IPS-18c (cell line): Measurements from ENCODE around the gene LRRC17.

Experiments used
- H3K4me3 ChIP-seq: 2 replicates; pipeline ENCODE4 v1.7.0; 2013; ENCODE audit warnings: low read depth, mild to moderate bottlenecking, low read length, moderate library complexity; ENCODE audit not compliant: insufficient read depth
- H3K9me3 ChIP-seq: one replicate; pipeline ENCODE4 v1.6.1; 2013; ENCODE audit warnings: mild to moderate bottlenecking, low read length, moderate library complexity; ENCODE audit not compliant: control insufficient read depth, insufficient read depth

LRRC17 gene, protein sequence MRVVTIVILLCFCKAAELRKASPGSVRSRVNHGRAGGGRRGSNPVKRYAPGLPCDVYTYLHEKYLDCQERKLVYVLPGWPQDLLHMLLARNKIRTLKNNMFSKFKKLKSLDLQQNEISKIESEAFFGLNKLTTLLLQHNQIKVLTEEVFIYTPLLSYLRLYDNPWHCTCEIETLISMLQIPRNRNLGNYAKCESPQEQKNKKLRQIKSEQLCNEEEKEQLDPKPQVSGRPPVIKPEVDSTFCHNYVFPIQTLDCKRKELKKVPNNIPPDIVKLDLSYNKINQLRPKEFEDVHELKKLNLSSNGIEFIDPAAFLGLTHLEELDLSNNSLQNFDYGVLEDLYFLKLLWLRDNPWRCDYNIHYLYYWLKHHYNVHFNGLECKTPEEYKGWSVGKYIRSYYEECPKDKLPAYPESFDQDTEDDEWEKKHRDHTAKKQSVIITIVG

DNA sequence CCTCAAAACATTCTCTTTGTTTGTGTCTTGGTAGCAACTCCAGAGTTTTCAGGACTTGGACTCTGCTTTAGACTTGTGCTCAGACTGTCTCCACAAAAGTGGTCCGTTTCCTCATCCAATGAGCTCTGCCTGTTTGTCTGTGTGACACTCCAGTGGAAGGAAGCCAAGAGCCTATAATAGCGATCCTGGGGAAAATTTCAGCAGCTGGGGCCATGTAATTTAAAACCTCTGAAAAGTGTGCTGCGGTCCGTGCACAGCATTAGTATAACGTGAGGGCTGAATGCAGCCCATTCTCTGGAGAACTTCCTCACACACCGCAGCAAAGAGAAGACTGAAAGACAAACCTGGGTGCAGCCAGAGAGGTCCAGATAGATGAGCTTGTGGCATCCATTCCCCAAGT, at the start of gene LRRC17:
Gene LRRC17, plus strand, starts transcription at position 259 of the 400 bp plus-strand sequence. CDS start 20,914 bp downstream, outside the sequence.
- Histone ChIP-seq H3K9me3 (peaks cover 4% of the 10 kb centered on the region), H3K4me3 (no peak within 1 kb of the TSS)

DNA sequence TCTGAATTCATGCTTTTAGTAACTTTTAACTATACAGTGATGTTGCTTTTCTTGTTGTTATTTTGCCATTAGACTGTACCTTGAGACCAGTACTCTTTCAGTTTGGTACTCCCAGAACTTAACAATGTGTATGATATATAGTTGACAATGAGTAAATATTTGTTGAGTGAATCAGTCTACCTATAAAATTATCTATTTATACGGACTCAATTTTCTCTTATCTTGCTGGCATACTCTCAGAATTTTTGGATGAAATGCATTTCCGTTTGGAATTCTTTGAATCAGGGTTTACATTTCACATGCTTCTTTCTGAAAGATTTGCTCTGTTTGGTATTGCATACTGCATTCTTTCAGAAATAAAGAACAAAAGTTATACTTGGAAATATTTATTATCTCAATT, 47.8 kb upstream of the LRRC17 start:
- Histone ChIP-seq H3K9me3 (no peaks in the 10 kb centered on the region), H3K4me3 (no peak overlapping the region)

DNA sequence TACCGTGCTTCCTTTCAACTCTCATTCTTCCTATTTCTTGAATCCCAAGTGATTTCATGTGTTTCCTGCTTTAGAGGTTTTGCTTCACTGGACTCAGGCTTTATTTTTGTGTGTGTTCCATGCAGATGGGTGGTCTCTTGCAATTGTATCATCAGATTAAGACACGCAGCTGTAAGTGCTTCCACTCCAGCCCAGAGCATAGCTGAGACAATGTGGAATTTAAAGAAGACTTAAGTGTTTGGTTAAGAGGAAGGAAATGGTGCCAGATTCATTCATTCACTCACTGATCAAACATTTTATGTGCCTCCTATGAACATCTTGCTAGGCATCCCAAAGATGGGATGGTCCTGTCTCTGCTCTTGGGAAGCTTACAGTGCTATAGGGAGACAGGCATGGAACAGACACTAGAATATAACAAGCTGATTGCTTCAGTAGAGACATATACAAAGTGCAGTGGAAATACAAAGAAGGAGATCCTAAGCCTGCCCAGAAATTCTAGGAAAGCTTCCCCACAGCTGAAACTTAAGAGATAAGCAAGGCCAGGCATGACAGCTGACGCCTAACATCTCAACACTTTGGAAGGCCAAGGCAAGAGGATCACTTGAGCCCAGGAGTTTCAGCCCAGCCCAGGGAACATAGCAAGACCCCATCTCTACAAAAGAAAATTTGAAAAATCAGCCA, 46.1 kb upstream of the LRRC17 start:
- Histone ChIP-seq H3K9me3 (no peaks in the 10 kb centered on the region), H3K4me3 (no peak overlapping the region)

DNA sequence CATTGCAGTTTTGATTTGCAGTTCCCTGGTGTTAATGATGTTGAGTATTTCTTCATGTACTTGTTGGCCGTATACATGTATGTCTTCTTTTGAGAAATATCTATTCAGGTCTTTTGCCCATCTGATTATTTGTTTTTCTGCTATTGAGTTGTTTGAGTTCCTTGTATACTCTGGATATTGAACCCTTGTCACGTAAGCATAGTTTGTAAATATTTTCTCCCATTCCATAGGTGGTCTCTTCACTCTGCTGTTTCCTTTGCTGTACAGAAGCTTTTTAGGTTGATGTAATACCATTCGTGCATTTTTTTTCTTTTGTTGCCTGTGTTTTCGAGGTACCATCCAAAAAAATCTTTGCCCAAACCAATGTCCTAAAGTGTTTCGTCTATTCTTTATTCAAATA, 43.6 kb upstream of the LRRC17 start:
- Histone ChIP-seq H3K4me3 (no peak overlapping the region), H3K9me3 (no peaks in the 10 kb centered on the region)

DNA sequence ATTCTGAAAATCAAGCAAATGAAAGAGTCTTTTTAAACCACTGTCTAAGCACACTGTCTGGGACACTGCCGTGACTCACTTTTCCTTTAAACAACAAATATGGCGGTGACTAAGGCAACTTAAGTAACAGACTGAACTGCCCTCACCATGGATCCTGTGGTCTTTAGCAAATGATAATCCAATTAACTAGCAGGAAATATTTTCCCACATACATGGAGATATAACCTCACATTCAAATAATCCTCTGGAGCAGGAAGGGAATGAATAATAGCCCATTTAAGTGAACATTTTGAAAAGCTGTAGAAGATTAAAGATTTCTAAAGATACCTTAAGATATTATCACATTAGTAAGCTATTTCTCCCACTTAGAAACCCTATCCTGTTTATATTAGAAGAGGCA, 40.3 kb upstream of the LRRC17 start:
- H3K4me3 ChIP-seq: no peak overlapping the region
- no peaks in the 10 kb centered on the region for H3K9me3 ChIP-seq

DNA sequence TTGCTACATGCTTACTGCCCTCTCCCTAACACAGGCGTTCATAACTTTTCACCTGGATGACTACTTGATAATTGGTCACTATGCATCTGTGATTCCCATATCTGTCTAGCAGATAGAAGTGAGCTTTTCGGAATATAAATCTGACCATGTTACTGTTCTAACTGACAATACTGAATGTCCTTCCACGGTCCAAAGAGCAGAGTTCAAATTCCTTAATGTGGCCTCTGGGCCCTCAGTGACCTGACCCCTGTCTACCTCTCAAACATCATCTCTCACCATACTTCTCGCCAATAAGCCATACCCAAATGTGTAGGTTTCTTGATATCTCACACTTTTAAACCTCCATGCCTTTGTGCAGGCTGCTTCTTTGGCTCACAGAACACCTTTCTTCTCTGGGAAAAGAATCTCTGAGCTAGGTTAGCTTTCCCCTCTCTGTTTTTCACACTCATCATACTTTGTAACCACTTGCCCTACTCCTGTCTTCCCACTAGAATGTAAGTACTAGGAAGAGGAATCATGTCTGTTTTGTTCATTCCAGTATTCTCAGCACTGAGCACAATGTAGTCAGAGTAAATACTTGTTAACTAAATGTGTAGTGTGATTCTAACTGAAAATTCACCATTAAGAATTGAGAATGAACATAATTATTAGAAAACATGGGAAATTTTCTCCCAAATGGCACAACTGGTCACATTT, 39.2 kb upstream of the LRRC17 start:
- Histone ChIP-seq H3K9me3 (no peaks in the 10 kb centered on the region), H3K4me3 (no peak overlapping the region)

DNA sequence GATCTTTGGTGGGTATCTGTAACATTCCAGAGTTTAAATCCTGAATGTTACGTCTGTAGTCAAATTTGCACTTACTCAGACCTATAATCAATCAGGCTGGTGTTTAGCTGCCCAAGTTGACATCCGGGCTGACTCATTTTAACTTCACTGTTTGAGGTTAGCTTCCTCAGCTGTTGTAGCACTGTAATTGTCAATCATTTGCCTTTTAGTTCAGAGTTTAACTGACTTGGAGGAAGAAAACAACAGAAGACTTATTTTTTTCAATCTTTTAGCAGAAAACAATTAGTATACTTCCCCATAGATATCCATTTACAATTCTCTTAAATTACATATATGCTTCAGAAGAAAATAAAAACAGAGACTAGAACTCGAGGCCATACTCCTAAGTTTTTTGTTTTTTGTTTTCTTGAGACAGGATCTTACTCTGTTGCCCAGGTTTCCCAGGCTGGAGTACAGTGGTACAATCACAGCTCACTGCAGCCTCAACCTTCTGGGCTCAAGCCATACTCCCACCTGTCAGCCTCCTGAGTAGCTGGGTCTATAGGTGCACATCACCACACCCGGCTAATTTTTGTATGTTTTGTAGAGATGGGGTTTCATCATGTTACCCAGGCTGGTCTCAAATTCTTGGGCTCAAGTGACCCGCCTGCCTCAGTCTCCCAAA, 38.5 kb upstream of the LRRC17 start:
- no peak overlapping the region for H3K4me3 ChIP-seq
- H3K9me3 ChIP-seq: no peaks in the 10 kb centered on the region

DNA sequence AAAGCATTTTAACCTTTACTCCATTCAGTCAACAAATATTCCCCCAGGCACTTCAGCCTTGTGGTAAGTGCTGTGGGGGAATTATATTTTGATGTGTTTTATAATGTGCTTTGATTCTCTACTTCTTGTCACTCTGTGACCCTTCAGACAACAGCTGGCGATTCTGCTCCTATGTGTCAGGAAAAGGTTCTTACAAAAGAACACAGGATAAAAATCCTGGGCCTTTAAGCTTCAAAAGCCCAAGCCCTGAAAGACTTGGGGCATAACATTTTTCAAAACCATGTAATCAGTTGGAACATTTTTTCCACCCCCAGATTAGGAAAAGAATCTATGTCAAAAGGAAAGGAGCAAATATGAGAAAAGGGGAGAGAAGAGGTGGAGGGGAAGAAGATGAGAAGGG, 37.8 kb upstream of the LRRC17 start:
- no peak overlapping the region for H3K4me3 ChIP-seq

DNA sequence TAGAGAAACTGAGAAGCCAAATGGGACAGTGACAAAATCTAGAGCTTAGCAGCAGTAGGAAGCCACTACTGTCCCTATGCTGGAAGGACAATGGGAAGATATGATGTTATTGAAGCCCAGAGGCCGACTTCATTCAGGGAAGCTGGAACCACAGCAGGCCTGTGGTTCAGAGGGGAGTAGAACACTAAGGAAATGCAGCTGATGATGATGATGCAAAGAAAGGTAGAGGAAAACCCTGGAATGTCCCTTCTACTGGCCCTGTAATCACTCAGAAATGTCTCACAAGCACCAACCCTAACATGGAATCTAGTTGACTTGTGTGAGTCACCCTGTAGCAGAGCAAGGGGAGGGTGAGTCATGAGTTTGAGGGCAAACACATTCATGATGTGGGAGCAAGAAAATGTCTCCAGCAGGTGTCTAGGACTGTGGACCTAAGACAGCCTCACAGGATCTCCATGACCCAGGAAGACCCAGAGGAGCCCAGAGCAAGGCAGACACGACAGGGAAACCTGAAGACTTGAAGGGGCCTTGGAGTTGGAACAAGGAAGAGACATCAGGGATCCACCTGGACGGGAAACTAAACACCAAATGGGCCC, 37.0 kb upstream of the LRRC17 start:
- H3K4me3 ChIP-seq: no peak overlapping the region
- no peaks in the 10 kb centered on the region for H3K9me3 ChIP-seq

More for the DNA sequence above, 37.8 kb upstream of the LRRC17 start:
- H3K9me3 ChIP-seq: no peaks in the 10 kb centered on the region

DNA sequence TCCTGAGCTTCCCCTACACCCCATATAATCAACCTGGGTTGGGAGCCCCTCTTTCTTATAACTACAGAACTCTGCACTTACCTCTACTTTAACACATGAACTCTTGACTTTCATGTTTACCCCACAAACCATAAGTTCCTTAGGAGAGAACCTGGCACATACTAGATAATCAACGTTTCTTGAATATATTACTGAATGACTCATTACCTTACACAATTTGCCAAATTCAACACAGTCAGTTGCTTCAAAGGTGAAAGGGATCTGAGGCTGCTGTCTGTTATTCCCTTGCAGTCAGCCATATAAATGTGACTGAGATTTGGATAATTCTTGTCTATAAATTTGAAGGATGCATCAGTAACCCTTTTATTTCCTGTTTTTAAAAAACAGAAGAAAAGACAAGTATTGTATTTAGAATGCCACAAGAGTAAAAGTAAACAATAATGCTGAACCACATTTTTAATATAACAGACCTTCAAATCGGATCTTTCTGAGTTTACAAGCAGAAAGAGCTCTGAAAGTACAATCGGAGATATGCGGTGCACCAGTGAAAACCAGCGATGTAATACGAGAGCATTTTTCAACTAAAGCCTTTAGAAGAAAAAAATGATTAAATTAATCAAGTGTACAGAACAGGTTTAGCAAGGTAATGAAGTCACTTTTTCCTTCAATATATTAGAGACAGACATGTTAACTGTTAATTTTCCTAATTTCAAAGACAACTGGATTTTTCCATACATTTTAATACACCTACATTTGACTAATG, 29.5 kb upstream of the LRRC17 start:
- H3K9me3 ChIP-seq: no peaks in the 10 kb centered on the region
- no peak overlapping the region for H3K4me3 ChIP-seq

DNA sequence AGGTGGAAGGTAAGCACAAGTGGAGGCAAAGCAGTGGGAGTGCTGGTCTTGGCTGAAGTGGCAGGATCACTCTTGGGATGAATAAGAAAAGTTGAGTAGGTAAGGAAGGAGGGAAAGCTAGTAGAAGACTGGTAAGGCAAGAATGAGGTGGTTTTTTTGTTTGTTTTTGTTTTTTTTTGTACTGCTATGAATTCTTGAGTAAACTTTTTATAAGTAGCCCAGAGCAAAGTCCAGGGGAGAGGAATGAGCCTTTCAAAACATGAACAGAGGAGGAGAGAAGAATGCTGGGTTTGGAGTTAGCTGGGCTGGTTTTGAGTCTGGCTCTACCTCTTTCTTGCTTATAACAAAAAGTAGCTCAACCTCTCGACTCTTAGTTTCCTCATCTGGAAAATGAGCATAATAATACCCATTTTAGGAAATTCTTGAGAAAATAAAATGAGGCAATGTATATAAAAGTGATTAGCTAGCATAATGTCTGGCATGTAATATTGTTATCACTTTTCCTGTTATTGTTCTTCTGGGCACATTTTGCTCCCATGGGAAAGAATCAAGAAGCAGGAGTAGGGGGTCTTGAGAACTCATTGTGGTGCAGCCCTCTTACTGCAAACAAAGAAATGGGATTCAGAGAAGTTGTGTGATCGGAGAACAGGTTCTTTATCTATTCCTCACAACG, 24.1 kb upstream of the LRRC17 start:
- Histone ChIP-seq H3K9me3 (no peaks in the 10 kb centered on the region), H3K4me3 (no peak overlapping the region)

DNA sequence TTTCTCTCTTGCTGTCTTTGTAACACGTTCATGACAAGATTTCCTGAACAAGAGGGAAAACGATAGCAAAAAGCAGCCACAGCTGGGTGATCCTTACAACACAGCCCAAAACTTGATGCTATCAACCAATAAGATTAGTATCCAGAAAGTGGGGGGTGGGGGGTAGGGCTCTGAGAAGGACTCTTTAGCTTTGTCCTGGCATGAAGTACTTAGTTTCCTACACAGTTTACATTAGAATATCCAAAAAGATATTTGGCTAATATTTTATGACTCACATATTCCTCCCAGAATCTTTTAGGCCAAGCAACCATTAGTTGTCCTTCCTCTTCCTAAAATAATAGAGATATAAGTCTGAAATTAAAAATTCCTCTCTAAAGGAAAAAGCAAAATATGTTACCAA, 22.9 kb upstream of the LRRC17 start:
- Histone ChIP-seq H3K4me3 (no peak overlapping the region), H3K9me3 (no peaks in the 10 kb centered on the region)

DNA sequence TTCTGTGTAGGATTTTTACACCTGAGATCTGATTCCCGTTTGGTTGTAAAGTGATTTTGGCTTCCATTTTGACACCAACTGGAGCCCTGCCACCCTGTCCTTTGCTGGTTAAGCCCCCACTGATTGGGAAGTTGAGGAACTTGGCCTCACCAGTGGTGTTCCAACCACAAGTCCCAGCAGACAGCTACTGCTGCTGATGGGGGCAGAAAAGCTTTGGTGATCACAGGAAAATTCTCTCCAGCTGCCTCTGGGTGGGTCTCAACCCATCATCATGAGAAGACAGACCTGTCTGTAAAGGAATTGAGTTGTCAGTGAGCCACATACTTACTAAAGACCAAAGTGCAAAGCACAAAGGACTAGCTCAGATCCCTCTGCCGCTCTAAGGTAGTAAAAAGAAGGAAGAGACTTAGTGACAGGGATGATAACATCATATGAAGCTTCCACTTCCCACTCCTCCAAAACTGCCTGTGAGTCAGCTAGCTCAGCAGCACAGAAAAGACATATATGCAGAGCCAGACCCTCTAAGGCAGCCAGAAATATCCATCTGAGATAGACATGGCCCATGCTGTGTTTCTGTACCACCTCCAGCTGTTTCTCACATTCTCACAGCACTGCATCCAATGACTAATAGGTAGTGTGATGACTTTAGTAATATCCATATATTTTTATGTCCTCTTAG, 22.4 kb upstream of the LRRC17 start:
- Histone ChIP-seq H3K9me3 (no peaks in the 10 kb centered on the region), H3K4me3 (no peak overlapping the region)

DNA sequence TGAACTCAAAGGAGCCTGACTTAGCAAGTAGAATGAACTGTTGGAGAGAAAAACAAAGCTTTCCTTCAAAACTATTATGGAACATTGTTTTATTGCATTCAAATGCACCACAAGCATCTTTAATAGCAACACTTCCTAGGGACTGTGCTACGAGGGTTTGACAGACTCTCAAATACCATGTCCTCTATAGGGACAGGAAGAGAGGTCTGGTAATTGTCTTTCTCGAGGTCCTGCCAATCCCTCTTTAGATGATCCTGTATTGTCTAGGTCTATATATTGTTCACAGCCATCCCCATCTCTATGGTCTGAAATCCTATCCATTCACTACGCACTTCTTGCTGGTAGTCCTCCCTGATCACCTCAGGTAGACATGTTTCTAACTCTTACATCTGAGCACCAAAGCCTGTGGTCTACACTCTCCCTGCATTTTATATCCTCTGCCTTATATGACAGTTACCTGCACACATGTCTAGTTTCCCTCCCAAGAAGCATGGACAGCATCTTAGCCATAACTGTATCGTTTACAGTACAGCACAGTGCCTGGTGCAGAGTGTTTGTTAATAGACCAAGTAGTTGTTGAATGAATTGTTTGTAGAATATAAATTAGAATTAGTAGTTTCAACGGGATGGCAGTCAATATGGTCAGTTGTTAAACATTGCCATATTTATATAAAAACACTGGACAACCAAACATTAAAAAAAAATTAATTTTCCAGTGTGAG, 21.7 kb upstream of the LRRC17 start:
- Histone ChIP-seq H3K9me3 (no peaks in the 10 kb centered on the region), H3K4me3 (no peak overlapping the region)

DNA sequence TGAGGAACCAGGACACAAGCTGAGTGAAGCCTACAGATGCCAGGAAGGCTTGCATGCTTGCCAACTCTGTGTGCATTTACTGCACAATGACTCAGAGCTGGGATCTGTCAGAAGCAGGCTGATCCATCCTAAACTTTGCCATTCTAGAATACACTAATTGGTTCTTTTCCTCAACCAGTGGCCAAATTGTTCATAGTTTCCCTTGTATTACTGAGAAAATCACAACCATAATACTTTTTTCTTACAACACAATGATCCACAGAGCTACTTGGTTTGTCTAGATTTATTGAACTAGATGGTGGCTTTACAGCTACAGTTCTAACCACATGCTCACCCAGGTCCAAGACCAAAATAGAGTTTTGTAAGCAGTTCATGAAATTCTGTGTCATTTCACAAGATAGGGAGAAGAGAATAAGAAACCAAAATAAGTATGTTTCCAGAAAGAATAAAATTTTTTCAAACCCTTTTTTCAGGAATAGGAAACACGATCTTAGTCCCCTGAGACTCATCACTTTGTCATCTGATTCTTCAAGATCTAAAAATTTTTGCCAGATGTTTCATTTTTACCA, 21.0 kb upstream of the LRRC17 start:
- H3K9me3 ChIP-seq: no peaks in the 10 kb centered on the region

More for the DNA sequence above, 21.0 kb upstream of the LRRC17 start:
- H3K4me3 ChIP-seq: no peak overlapping the region
